HepG2 (cell line): ENCODE measurements around the gene MND1. TPM values are rescaled to one million over a fixed set of nuclear protein-coding genes. Genes with fewer than 3 reads are reported as not detected.

ENCODE experiments used
- ATAC-seq: fragments of 200-7000 bp; cut with Tn5 transposase; 3 replicates; pipeline ENCODE4 v1.9.1; 2020; ENCODE audit warnings: mild to moderate bottlenecking, moderate library complexity
- BruUV-seq: library from RNA; stranded (reverse); fragments of 400-500 nt; replicated peaks from 2 replicates; lab custom pipeline; 2021; lab: Mats Ljungman, UMichigan
- CTCF ChIA-PET: fragments of 300-600 bp; formaldehyde crosslinking; extraction: SDS; loops from one replicate; lab custom pipeline; 2021; ENCODE audit warnings: low total read pairs, inconsistent platforms, low intra/inter-chr PET ratio; lab: Yijun Ruan, JAX
- POLR2A ChIA-PET: fragments of 350-600 bp; sonication (Branson Sonifier 250); formaldehyde crosslinking; loops from one replicate; lab custom pipeline; 2020; ENCODE audit warnings: antibody characterized with exemption, inconsistent platforms; lab: Yijun Ruan, JAX
- DNase-seq: peaks from one replicate; pipeline ENCODE4 v3.0.0-alpha.2; 2015; ENCODE audit warnings: low spot score
- FAIRE-seq: peaks from 3 replicates; lab custom pipeline; 2011; peaks lifted over from hg19 to GRCh38; lab: Jason Lieb, UNC
- H2AFZ ChIP-seq: one replicate; pipeline ENCODE4 v1.6.1; 2011; ENCODE audit warnings: low read length, inconsistent platforms
- H3K27ac ChIP-seq: fragments of 300-600 bp; 3 replicates; pipeline ENCODE4 v1.8.0; 2011; ENCODE audit warnings: mixed run types, mild to moderate bottlenecking, mixed read lengths, low read length, inconsistent platforms; ENCODE audit not compliant: insufficient read depth; ENCODE audit errors: extremely low read length
- H3K27me3 ChIP-seq, 2 experiments: fragments of 200-600 bp in 1 of 2; 2 replicates in 1 of 2; 3 replicates in 1 of 2; pipeline versions ENCODE4 v1.6.0 to v1.8.0; 2011; ENCODE audit warnings: low read length in 2 of 2, mild to moderate bottlenecking in 2 of 2, moderate library complexity in 2 of 2, inconsistent platforms in 1 of 2; ENCODE audit not compliant: insufficient read depth in 2 of 2, control insufficient read depth in 1 of 2
- H3K36me3 ChIP-seq, 2 experiments: fragments of 200-600 bp in 1 of 2; replicated peaks in 1 of 2; 2 replicates in 1 of 2; 3 replicates in 1 of 2; pipeline versions ENCODE4 v1.5.1 to v1.8.0; 2011; ENCODE audit warnings: low read length in 2 of 2, inconsistent platforms in 1 of 2; ENCODE audit not compliant: insufficient read depth in 2 of 2, control insufficient read depth in 1 of 2
- H3K4me1 ChIP-seq: 2 replicates; pipeline ENCODE4 v1.5.1; 2012; ENCODE audit warnings: low read length, inconsistent platforms; ENCODE audit not compliant: insufficient read depth
- H3K4me2 ChIP-seq: 2 replicates; pipeline ENCODE4 v1.6.0; 2011; ENCODE audit warnings: low read depth, low read length, inconsistent platforms
- H3K4me3 ChIP-seq, 3 experiments: fragments of 200-600 bp in 1 of 3; sonication (generic), shearing (Covaris generic) in 1 of 3; replicated peaks in 1 of 3; 2 replicates each; pipeline ENCODE4 v1.5.1; 2011 to 2016; ENCODE audit warnings: low read length in 3 of 3, inconsistent platforms in 2 of 3, low read depth in 2 of 3, mild to moderate bottlenecking in 2 of 3, control low read depth in 1 of 3, mixed read lengths in 1 of 3; ENCODE audit not compliant: insufficient read depth in 1 of 3
- H3K79me2 ChIP-seq: one replicate; pipeline ENCODE4 v1.6.1; 2011; ENCODE audit warnings: low read length, inconsistent platforms; ENCODE audit not compliant: insufficient read depth
- H3K9ac ChIP-seq: 2 replicates; pipeline ENCODE4 v1.6.0; 2011; ENCODE audit warnings: mild to moderate bottlenecking, low read depth, low read length, inconsistent platforms; ENCODE audit not compliant: insufficient read depth
- H3K9me3 ChIP-seq: 2 replicates; pipeline ENCODE4 v1.5.1; 2012; ENCODE audit warnings: mild to moderate bottlenecking, low read length
- H4K20me1 ChIP-seq: 2 replicates; pipeline ENCODE4 v1.6.0; 2011; ENCODE audit warnings: inconsistent platforms, mild to moderate bottlenecking, low read length, moderate library complexity; ENCODE audit not compliant: insufficient read depth
- E2F1 ChIP-seq: sonication (generic); formaldehyde crosslinking; IDR thresholded peaks from 2 replicates; pipeline ENCODE4 v1.5.0; 2020; ENCODE audit warnings: missing genetic modification reagents
- FOXK2 ChIP-seq: fragments of 450-650 bp; IDR thresholded peaks from 2 replicates; pipeline ENCODE4 v1.6.1; 2016
- GMEB1 ChIP-seq: sonication (generic); formaldehyde crosslinking; IDR thresholded peaks from 2 replicates; pipeline ENCODE4 v1.5.1; 2020; ENCODE audit warnings: missing genetic modification reagents, mild to moderate bottlenecking, borderline replicate concordance
- MBD4 ChIP-seq: IDR thresholded peaks from 2 replicates; pipeline ENCODE4 v1.6.1; 2012; ENCODE audit warnings: low read length, inconsistent platforms, borderline replicate concordance
- MEF2D ChIP-seq: sonication (generic); formaldehyde crosslinking; IDR thresholded peaks from 2 replicates; pipeline ENCODE4 v1.5.1; 2020; ENCODE audit warnings: mild to moderate bottlenecking, missing genetic modification reagents
- STAG1 ChIP-seq: sonication (generic); formaldehyde crosslinking; IDR thresholded peaks from 2 replicates; pipeline ENCODE4 v1.4.0; 2020; ENCODE audit warnings: missing genetic modification reagents
- TBP ChIP-seq: sonication (generic); formaldehyde crosslinking; IDR thresholded peaks from 2 replicates; pipeline ENCODE4 v1.5.0; 2020; ENCODE audit warnings: missing genetic modification reagents
- TCF12 ChIP-seq, 2 experiments: fragments of 450-650 bp in 1 of 2; sonication (generic) in 1 of 2; formaldehyde crosslinking in 1 of 2; IDR thresholded peaks; 2 replicates each; pipeline versions ENCODE4 v1.6.1 to v1.8.0; 2017 to 2022; ENCODE audit warnings: antibody characterized with exemption in 1 of 2, mild to moderate bottlenecking in 1 of 2, missing genetic modification reagents in 1 of 2, moderate library complexity in 1 of 2
- TOE1 ChIP-seq: sonication (generic); formaldehyde crosslinking; IDR thresholded peaks from 2 replicates; pipeline ENCODE4 v1.4.0; 2020; ENCODE audit warnings: mild to moderate bottlenecking, missing genetic modification reagents
- ZKSCAN5 ChIP-seq: sonication (generic); formaldehyde crosslinking; IDR thresholded peaks from 2 replicates; pipeline ENCODE4 v1.5.1; 2020; ENCODE audit warnings: mild to moderate bottlenecking, missing genetic modification reagents
- ZNF17 ChIP-seq: sonication (generic); formaldehyde crosslinking; IDR thresholded peaks from 2 replicates; pipeline ENCODE4 v1.5.0; 2020; ENCODE audit warnings: mild to moderate bottlenecking, missing genetic modification reagents
- ZNF180 ChIP-seq: sonication (generic); formaldehyde crosslinking; IDR thresholded peaks from 2 replicates; pipeline ENCODE4 v1.4.0; 2020; ENCODE audit warnings: low read depth, missing genetic modification reagents, borderline replicate concordance
- ZNF343 ChIP-seq: sonication (generic); formaldehyde crosslinking; IDR thresholded peaks from 2 replicates; pipeline ENCODE4 v1.4.0; 2020; ENCODE audit warnings: mild to moderate bottlenecking, missing genetic modification reagents
- ZNF615 ChIP-seq: sonication (generic); formaldehyde crosslinking; IDR thresholded peaks from 2 replicates; pipeline ENCODE4 v1.5.0; 2020; ENCODE audit warnings: mild to moderate bottlenecking, missing genetic modification reagents, borderline replicate concordance
- ZNF674 ChIP-seq: sonication (generic); formaldehyde crosslinking; IDR thresholded peaks from 2 replicates; pipeline ENCODE4 v1.5.0; 2020; ENCODE audit warnings: low read depth, mild to moderate bottlenecking, missing genetic modification reagents
- WGBS: methylation state at CpG from one replicate; pipeline ENCODE4 v1.1.6; 2017; ENCODE audit warnings: low lambda C conversion rate; 5-methylcytosine and 5-hydroxymethylcytosine counted together
- in situ Hi-C: cut with HindIII; loops from 2 replicates; pipeline ENCODE4 v1.10.0; 2017; ENCODE audit warnings: low pct_unique_long_range_greater_than_20kb; ENCODE audit not compliant: extremely low pct_ligation_motif_present
- intact Hi-C: fragments of 100-400 bp; cut with micrococcal nuclease; formaldehyde crosslinking; loops from one replicate; pipeline ENCODE4 v1.10.0; 2022; ENCODE audit not compliant: unreplicated experiment
- polyA plus RNA-seq, 8 experiments: library from polyadenylated mRNA; depleted of rRNA in 3 of 8; stranded (reverse) in 7 of 8; unstranded in 1 of 8; fragments of >200 nt; fragmentation: Illumina TruSeq in 4 of 8; extraction: Trizol in 4 of 8; gene quantifications; 2 replicates each; pipeline versions ENCODE4 v1.2.1 to v1.2.3, GENCODE V29; 2011 to 2016; ENCODE audit warnings: low read depth in 4 of 8, missing spikeins in 1 of 8, mixed read lengths in 1 of 8; ENCODE audit not compliant: insufficient read depth in 1 of 8
- total RNA-seq, 5 experiments: library from RNA; depleted of rRNA; stranded (reverse); fragments of >200 nt; fragmentation: Illumina TruSeq; extraction: Trizol; gene quantifications; 2 replicates each; pipeline ENCODE4 v1.2.3, GENCODE V29; 2016; ENCODE audit warnings: low read depth in 1 of 5
- TF ChIP-seq, protein P1 (sequence below): sonication (generic); formaldehyde crosslinking; IDR thresholded peaks from 2 replicates; pipeline ENCODE4 v1.8.1; 2023; ENCODE audit warnings: mild to moderate bottlenecking, missing genetic modification reagents

Gene MND1
- total and polyA plus RNA-seq, 2 of the 13 experiments (the other 11 are each of a cell fraction or from before 2014, with no cell fraction given) = 4.8 to 30.7 TPM

- TF ChIP-seq TBP (CRISPR knock-in tag) (no peak), ZNF180 (no peak), ZNF343 (no peak), ZKSCAN5 (no peak), MBD4 (no peak), TCF12 (IDR thresholded peaks at IDR 0.05) (no peak), TCF12 (CRISPR knock-in tag; IDR thresholded peaks at IDR 0.05) (no peak), ZNF615 (CRISPR knock-in tag) (no peak)
- TF ChIP-seq, protein P1, sequence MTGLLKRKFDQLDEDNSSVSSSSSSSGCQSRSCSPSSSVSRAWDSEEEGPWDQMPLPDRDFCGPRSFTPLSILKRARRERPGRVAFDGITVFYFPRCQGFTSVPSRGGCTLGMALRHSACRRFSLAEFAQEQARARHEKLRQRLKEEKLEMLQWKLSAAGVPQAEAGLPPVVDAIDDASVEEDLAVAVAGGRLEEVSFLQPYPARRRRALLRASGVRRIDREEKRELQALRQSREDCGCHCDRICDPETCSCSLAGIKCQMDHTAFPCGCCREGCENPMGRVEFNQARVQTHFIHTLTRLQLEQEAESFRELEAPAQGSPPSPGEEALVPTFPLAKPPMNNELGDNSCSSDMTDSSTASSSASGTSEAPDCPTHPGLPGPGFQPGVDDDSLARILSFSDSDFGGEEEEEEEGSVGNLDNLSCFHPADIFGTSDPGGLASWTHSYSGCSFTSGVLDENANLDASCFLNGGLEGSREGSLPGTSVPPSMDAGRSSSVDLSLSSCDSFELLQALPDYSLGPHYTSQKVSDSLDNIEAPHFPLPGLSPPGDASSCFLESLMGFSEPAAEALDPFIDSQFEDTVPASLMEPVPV (CRISPR knock-in tag) = no peak
Observed at GRCh38 chr4:153418121-153418520, 73.6 kb downstream of the MND1 start (continued).

DNA sequence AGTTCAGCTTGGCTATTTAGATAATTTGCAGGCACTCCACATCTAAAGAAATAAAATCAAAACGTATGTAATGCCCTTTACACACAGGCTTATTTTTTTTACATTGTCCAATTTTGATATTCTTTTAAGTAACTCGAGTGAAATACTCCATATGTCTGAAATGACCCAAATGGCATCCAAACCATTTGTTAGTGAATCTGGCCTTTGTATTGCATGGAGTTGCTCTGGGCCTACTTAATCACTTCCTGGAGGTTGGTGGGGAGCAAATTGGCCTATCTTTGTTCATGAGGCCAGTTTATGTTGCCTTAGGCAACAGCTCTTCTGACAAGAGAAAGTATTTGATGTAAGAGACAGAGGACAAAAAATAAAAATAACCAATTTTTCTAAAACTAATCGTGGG is 74.1 kb downstream of the MND1 start:
- WGBS = 53% methylated on average over 3 of the region's 3 CpGs
- H3K4me3 ChIP-seq = no peak overlapping the region
- POLR2A ChIA-PET = no interaction called here
- ATAC-seq (no peak), FAIRE-seq (no peak), DNase-seq (no peak)
- no peak overlapping the region for H3K27ac ChIP-seq
- no peaks in the 10 kb centered on the region for H3K4me1 ChIP-seq
- H2AFZ ChIP-seq = no peak overlapping the region
- CTCF ChIA-PET = no interaction called here
- H3K27me3 ChIP-seq = no peaks in the 10 kb centered on the region
- no peaks in the 10 kb centered on the region for H4K20me1 ChIP-seq
- H3K36me3 ChIP-seq = no peaks in the 10 kb centered on the region
- H3K9me3 ChIP-seq = no peaks in the 10 kb centered on the region
- no peak for TF ChIP-seq ZNF17 (CRISPR knock-in tag)
- no peak for TF ChIP-seq E2F1 (CRISPR knock-in tag)
- TF ChIP-seq FOXK2 = no peak
- no peak for TF ChIP-seq MEF2D (CRISPR knock-in tag)
- no peak for TF ChIP-seq GMEB1
- TF ChIP-seq STAG1 (CRISPR knock-in tag) = no peak
- no peak for TF ChIP-seq TOE1
- TF ChIP-seq ZNF674 (CRISPR knock-in tag) = no peak
- no TSS peak for BruUV-seq
- intact Hi-C loops = no loop called here
- H3K9ac ChIP-seq = no peak overlapping the region
- in situ Hi-C loops = no loop called here
- no peak overlapping the region for H3K4me2 ChIP-seq
- no peaks in the 10 kb centered on the region for H3K79me2 ChIP-seq
